Measurements from ENCODE around the gene ZC3H8.
"Not testable (repeated sequence)": the region's sequence is repeated elsewhere in the genome, so short reads cannot be mapped to it uniquely, and the experiment has no call there.

ZC3H8 gene

GRCh38 chr2:112259509-112260294 is 4.9 kb upstream of the ZC3H8 start:
- peak; percentile 86 for DNase-seq

- peak; percentile 30 for DNase-seq
Observed at GRCh38 chr2:112257575-112257974, 2.7 kb upstream of the ZC3H8 start.

- DNase-seq = no peak
Observed at GRCh38 chr2:112256654-112257053, 1.8 kb upstream of the ZC3H8 start.

GRCh38 chr2:112255875-112256274 is 1.0 kb upstream of the ZC3H8 start:
- DNase-seq = no peak

- peak; percentile 20 for DNase-seq
Observed at GRCh38 chr2:112253261-112253815, 1.5 kb downstream of the ZC3H8 start.

- DNase-seq = peak; percentile 19
Observed at GRCh38 chr2:112251271-112251670, 3.6 kb downstream of the ZC3H8 start.

- no peak for DNase-seq
Observed at GRCh38 chr2:112244854-112245253, 10.0 kb downstream of the ZC3H8 start.

- no peak for DNase-seq
Observed at GRCh38 chr2:112243233-112243632, 11.6 kb downstream of the ZC3H8 start.

GRCh38 chr2:112242384-112242783 is 12.5 kb downstream of the ZC3H8 start:
- DNase-seq = no peak

- no peak for DNase-seq
Observed at GRCh38 chr2:112239862-112240261, 15.0 kb downstream of the ZC3H8 start.

GRCh38 chr2:112230371-112230770 is 24.5 kb downstream of the ZC3H8 start:
- no peak for DNase-seq

- DNase-seq = peak; percentile 21
Observed at GRCh38 chr2:112229348-112229747, 25.5 kb downstream of the ZC3H8 start.

- DNase-seq = peak; percentile 33
Observed at GRCh38 chr2:112220831-112221230, 34.0 kb downstream of the ZC3H8 start.

- DNase-seq = no peak
Observed at GRCh38 chr2:112220186-112220585, 34.7 kb downstream of the ZC3H8 start.

GRCh38 chr2:112217854-112218253 is 37.0 kb downstream of the ZC3H8 start:
- DNase-seq = no peak

- peak; percentile 22 for DNase-seq
Observed at GRCh38 chr2:112216167-112216566, 38.7 kb downstream of the ZC3H8 start.

- not testable (repeated sequence) for DNase-seq
Observed at GRCh38 chr2:112207905-112208304, 46.9 kb downstream of the ZC3H8 start.

- peak; percentile 54 for DNase-seq
Observed at GRCh38 chr2:112204411-112204810, 50.4 kb downstream of the ZC3H8 start.

GRCh38 chr2:112201696-112202430 is 53.0 kb downstream of the ZC3H8 start:
- DNase-seq = no peak

GRCh38 chr2:112199188-112199587 is 55.7 kb downstream of the ZC3H8 start:
- DNase-seq = no peak

GRCh38 chr2:112198780-112199179 is 56.1 kb downstream of the ZC3H8 start:
- DNase-seq = no peak

- no peak for DNase-seq
Observed at GRCh38 chr2:112197868-112198267, 57.0 kb downstream of the ZC3H8 start.

- no peak for DNase-seq
Observed at GRCh38 chr2:112195950-112196349, 58.9 kb downstream of the ZC3H8 start.

- DNase-seq = no peak
Observed at GRCh38 chr2:112195167-112195766, 59.6 kb downstream of the ZC3H8 start.

Data from DMS53 (cell line).